Measurements from ENCODE around the gene TPBG. TPM values are rescaled to one million over a fixed set of nuclear protein-coding genes. Genes with fewer than 3 reads are reported as not detected.

The TPBG gene
- total RNA-seq, 1 donor from 2014 or later = 2.6 TPM

DNA sequence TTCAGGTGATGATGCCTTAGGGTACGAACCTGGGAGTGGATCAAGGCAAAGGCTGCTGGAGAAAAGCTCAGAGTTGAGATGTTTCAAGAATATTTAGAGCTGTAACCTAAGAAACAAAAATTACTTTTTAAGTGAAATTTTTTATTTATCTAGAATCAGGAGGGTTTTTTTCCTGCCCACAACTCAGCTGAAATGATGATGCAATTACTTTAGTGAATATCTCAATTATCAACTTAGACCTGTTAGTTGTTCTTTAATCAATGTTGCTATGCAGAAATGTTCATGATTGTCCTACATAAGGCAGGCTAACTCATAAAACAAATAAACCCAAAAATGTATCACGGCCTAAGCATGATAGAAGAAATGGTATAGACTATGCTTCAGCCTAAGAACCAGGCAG lies 50.3 kb downstream of the TPBG start:
- no peak for DNase-seq
- Histone ChIP-seq H3K27ac (replicated peaks) (no peak overlapping the region), H3K27me3 (ENCODE audit: low read depth) (peaks cover 5% of the 10 kb centered on the region), H3K4me1 (no peaks in the 10 kb centered on the region), H3K36me3 (no peaks in the 10 kb centered on the region), H3K4me3 (no peak overlapping the region), H3K9me3 (replicated peaks) (no peaks in the 10 kb centered on the region)
- intact Hi-C loops (cut with micrococcal nuclease) = no loop called here
- TF ChIP-seq, protein P1, sequence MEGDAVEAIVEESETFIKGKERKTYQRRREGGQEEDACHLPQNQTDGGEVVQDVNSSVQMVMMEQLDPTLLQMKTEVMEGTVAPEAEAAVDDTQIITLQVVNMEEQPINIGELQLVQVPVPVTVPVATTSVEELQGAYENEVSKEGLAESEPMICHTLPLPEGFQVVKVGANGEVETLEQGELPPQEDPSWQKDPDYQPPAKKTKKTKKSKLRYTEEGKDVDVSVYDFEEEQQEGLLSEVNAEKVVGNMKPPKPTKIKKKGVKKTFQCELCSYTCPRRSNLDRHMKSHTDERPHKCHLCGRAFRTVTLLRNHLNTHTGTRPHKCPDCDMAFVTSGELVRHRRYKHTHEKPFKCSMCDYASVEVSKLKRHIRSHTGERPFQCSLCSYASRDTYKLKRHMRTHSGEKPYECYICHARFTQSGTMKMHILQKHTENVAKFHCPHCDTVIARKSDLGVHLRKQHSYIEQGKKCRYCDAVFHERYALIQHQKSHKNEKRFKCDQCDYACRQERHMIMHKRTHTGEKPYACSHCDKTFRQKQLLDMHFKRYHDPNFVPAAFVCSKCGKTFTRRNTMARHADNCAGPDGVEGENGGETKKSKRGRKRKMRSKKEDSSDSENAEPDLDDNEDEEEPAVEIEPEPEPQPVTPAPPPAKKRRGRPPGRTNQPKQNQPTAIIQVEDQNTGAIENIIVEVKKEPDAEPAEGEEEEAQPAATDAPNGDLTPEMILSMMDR (IDR thresholded peaks at IDR 0.05; ENCODE audit: borderline replicate concordance) = no peak

DNA sequence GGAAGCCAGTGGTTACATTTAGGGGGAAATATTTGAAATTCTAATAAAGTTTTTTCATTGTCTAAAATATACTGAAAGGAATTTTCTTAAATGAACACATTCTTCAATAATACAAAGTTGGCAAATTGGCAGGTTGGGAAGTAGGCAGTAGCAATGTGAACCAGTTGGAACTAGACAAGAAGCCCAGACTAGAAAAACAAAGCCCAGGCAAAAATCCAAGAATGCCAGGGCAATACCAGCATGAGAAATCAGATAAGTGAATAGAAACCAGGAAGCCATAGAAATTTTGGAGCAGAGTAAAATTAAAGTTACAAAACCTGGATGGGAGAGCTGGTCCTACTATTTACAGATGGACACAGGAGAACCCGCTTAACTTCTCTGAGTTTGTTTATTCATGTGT lies 52.2 kb downstream of the TPBG start:
- H3K36me3 ChIP-seq = no peaks in the 10 kb centered on the region
- no peaks in the 10 kb centered on the region for H3K9me3 ChIP-seq (replicated peaks)
- peaks cover 5% of the 10 kb centered on the region for H3K27me3 ChIP-seq (ENCODE audit: low read depth)
- H3K4me1 ChIP-seq = no peaks in the 10 kb centered on the region
- intact Hi-C loops (cut with micrococcal nuclease) = no loop called here
- TF ChIP-seq, protein P1 (IDR thresholded peaks at IDR 0.05; ENCODE audit: borderline replicate concordance) = no peak
- no peak for DNase-seq
- no peak overlapping the region for H3K27ac ChIP-seq (replicated peaks)
- no peak overlapping the region for H3K4me3 ChIP-seq

DNA sequence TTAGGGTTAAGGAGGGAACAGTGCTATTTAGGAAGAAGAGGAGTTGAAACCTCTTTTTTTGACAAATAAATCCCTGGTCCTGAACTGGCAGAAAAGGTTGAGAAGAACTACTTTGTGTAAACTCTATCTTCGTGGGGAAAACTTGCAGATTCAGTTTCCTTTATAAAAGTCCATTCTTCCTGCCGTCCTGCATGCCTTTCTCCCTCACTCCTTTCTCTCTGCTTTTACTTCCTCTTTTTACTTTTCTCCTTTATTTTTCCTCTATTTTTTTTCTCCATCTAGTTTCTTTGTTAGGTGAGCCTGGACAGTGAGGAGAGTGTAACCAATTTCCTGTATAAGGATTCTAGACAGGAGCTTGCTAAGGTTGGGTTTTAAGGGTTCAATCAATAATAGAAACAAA lies 52.7 kb downstream of the TPBG start:
- intact Hi-C loops (cut with micrococcal nuclease) = no loop called here
- Histone ChIP-seq H3K9me3 (replicated peaks) (no peaks in the 10 kb centered on the region), H3K36me3 (no peaks in the 10 kb centered on the region), H3K27ac (replicated peaks) (no peak overlapping the region), H3K27me3 (ENCODE audit: low read depth) (peaks cover 5% of the 10 kb centered on the region), H3K4me1 (no peaks in the 10 kb centered on the region), H3K4me3 (no peak overlapping the region)
- TF ChIP-seq, protein P1 (IDR thresholded peaks at IDR 0.05; ENCODE audit: borderline replicate concordance) = no peak
- no peak for DNase-seq

Other genes with a start within 250 kb of the TPBG start
- 28.5 TPM for gene IBTK, start 116.1 kb upstream of the TPBG start, total RNA-seq